ENCODE data around the gene MCRIP2.

- TF ChIP-seq POLR2A (IDR thresholded peaks at IDR 0.05) (no peak), CTCF (IDR thresholded peaks at IDR 0.05) (no peak), POLR2AphosphoS5 (IDR thresholded peaks at IDR 0.05; ENCODE audit: insufficient read depth in 1 of 2, low read depth in 1 of 2) (no peak)
Observed at GRCh38 chr16:629185-629832, 12.3 kb upstream of the MCRIP2 start.
